HEK293T (cell line): ENCODE measurements around the gene F8A2.

Experiments
- ARNT ChIP-seq: fragments of 450-650 bp; IDR thresholded peaks from 2 replicates; pipeline ENCODE4 v1.6.1; 2017; ENCODE audit warnings: mild to moderate bottlenecking
- BHLHE40 ChIP-seq: fragments of 450-650 bp; IDR thresholded peaks from 2 replicates; pipeline ENCODE4 v1.6.1; 2016; ENCODE audit warnings: mild to moderate bottlenecking, moderate library complexity, borderline replicate concordance
- CTBP1 ChIP-seq: fragments of 450-650 bp; IDR thresholded peaks from 2 replicates; pipeline ENCODE4 v1.6.1; 2016; ENCODE audit warnings: borderline replicate concordance
- ELF4 ChIP-seq: fragments of 450-650 bp; IDR thresholded peaks from 2 replicates; pipeline ENCODE4 v1.6.1; 2017; ENCODE audit warnings: antibody characterized with exemption
- FOXA1 ChIP-seq: fragments of 450-650 bp; IDR thresholded peaks from 2 replicates; pipeline ENCODE4 v1.6.1; 2016; ENCODE audit warnings: mild to moderate bottlenecking
- FOXM1 ChIP-seq: fragments of 450-650 bp; IDR thresholded peaks from 2 replicates; pipeline ENCODE4 v1.6.1; 2017; ENCODE audit warnings: mild to moderate bottlenecking, borderline replicate concordance
- HDGF ChIP-seq: fragments of 450-650 bp; IDR thresholded peaks from 2 replicates; pipeline ENCODE4 v1.6.1; 2017; ENCODE audit warnings: antibody characterized with exemption, borderline replicate concordance
- L3MBTL2 ChIP-seq: fragments of 450-650 bp; conservative IDR thresholded peaks from 2 replicates; pipeline ENCODE4 v1.6.1; 2016; ENCODE audit warnings: mild to moderate bottlenecking
- LEF1 ChIP-seq: fragments of 450-650 bp; IDR thresholded peaks from 2 replicates; pipeline ENCODE4 v1.6.1; 2017; ENCODE audit warnings: mild to moderate bottlenecking, borderline replicate concordance
- NFRKB ChIP-seq: fragments of 450-650 bp; IDR thresholded peaks from 2 replicates; pipeline ENCODE4 v1.6.1; 2016; ENCODE audit warnings: mild to moderate bottlenecking, moderate library complexity
- PKNOX1 ChIP-seq: fragments of 450-650 bp; IDR thresholded peaks from 2 replicates; pipeline ENCODE4 v1.6.1; 2016
- SP1 ChIP-seq: fragments of 450-650 bp; IDR thresholded peaks from 2 replicates; pipeline ENCODE4 v1.6.1; 2017
- TARDBP ChIP-seq: fragments of 450-650 bp; IDR thresholded peaks from 2 replicates; pipeline ENCODE4 v1.6.1; 2016

GRCh38 chrX:155333544-155334100, 48.3 kb upstream of the F8A2 start:
- TF ChIP-seq FOXM1 (no peak), PKNOX1 (no peak), BHLHE40 (no peak), SP1 (no peak), TARDBP (no peak), ARNT (no peak), CTBP1 (no peak), NFRKB (no peak), HDGF (no peak), ELF4 (no peak), L3MBTL2 (no peak), FOXA1 (no peak), LEF1 (no peak)
